ENCODE measurements around the gene SAMM50.

DNA sequence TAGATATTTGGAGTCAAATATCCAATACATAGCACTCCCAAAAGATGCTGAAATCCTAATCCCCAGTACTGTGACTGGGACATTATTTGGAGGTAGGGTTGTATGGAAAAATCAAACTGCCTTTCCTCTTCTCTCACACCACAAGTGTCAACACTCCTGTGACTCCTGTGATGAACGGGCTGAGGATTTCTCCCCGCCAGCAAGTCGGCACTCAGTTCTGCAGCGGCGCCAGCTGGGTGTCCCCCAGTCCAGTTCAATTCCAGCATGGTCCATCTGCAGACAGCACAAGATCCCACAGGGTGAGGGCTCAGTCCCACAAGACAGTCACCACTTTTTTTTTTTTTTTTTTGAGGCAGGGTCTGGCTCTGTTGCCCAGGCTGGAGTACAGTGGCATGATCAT lies 64.6 kb downstream of the SAMM50 start:
- TF ChIP-seq CTCF (IDR thresholded peaks at IDR 0.05), result no peak
- no peak for TF ChIP-seq POLR2AphosphoS5 (IDR thresholded peaks at IDR 0.05; ENCODE audit: insufficient read depth in 1 of 2, low read depth in 1 of 2)
